Ishikawa (cell line): ENCODE measurements around the gene CACNA2D3.

Experiments
- CEBPB ChIP-seq: IDR thresholded peaks from 2 replicates; pipeline ENCODE4 v1.6.1; 2012
- CREB1 ChIP-seq: IDR thresholded peaks from 2 replicates; pipeline ENCODE4 v1.6.1; 2012; ENCODE audit warnings: low read depth
- EGR1 ChIP-seq: IDR thresholded peaks from 2 replicates; pipeline ENCODE4 v1.6.1; 2012
- EP300 ChIP-seq: IDR thresholded peaks from 2 replicates; pipeline ENCODE4 v1.6.1; 2012; ENCODE audit warnings: borderline replicate concordance
- FOXM1 ChIP-seq: IDR thresholded peaks from 2 replicates; pipeline ENCODE4 v1.6.1; 2012; ENCODE audit warnings: low read depth, borderline replicate concordance
- MAX ChIP-seq: IDR thresholded peaks from 2 replicates; pipeline ENCODE4 v1.6.1; 2012
- NFIC ChIP-seq: IDR thresholded peaks from 2 replicates; pipeline ENCODE4 v1.6.1; 2012
- RAD21 ChIP-seq: IDR thresholded peaks from 2 replicates; pipeline ENCODE4 v1.6.1; 2012; ENCODE audit warnings: low read depth
- REST ChIP-seq: IDR thresholded peaks from 2 replicates; pipeline ENCODE4 v1.6.1; 2012; ENCODE audit warnings: low read depth, mild to moderate bottlenecking
- TAF1 ChIP-seq: IDR thresholded peaks from 2 replicates; pipeline ENCODE4 v1.6.1; 2012; ENCODE audit warnings: low read depth, mild to moderate bottlenecking
- TCF12 ChIP-seq: IDR thresholded peaks from 2 replicates; pipeline ENCODE4 v1.6.1; 2012; ENCODE audit warnings: low read depth
- TEAD4 ChIP-seq: IDR thresholded peaks from 2 replicates; pipeline ENCODE4 v1.6.1; 2012
- USF1 ChIP-seq: IDR thresholded peaks from 2 replicates; pipeline ENCODE4 v1.6.1; 2012
- YY1 ChIP-seq: IDR thresholded peaks from 2 replicates; pipeline ENCODE4 v1.6.1; 2012; ENCODE audit warnings: low read depth
- ZBTB7A ChIP-seq: IDR thresholded peaks from 2 replicates; pipeline ENCODE4 v1.6.1; 2012; ENCODE audit warnings: low read depth

The CACNA2D3 gene

GRCh38 chr3:54176106-54176505, 53.8 kb downstream of the CACNA2D3 start:
- TF ChIP-seq REST (no peak), YY1 (no peak), TAF1 (no peak), ZBTB7A (no peak), TCF12 (no peak), EGR1 (no peak), CEBPB (no peak), FOXM1 (no peak), TEAD4 (no peak), CREB1 (no peak), NFIC (no peak), RAD21 (no peak), MAX (no peak), USF1 (no peak), EP300 (no peak)

- no peak for TF ChIP-seq TEAD4
- TF ChIP-seq RAD21, result no peak
Measured at GRCh38 chr3:54177816-54178215, 55.5 kb downstream of the CACNA2D3 start.

GRCh38 chr3:54178376-54178775, 56.0 kb downstream of the CACNA2D3 start:
- TF ChIP-seq NFIC (no peak), MAX (no peak), REST (no peak), EGR1 (no peak), CREB1 (no peak), TCF12 (no peak), EP300 (no peak)

- TF ChIP-seq MAX (no peak), RAD21 (no peak), TEAD4 (no peak), ZBTB7A (no peak), NFIC (no peak), EGR1 (no peak), FOXM1 (no peak), EP300 (no peak), REST (no peak), TAF1 (no peak), CREB1 (no peak), CEBPB (no peak), TCF12 (no peak), USF1 (no peak), YY1 (no peak)
Measured at GRCh38 chr3:54180921-54181320, 58.6 kb downstream of the CACNA2D3 start.

- no peak for TF ChIP-seq CEBPB
- TF ChIP-seq USF1, result no peak
- no peak for TF ChIP-seq MAX
- no peak for TF ChIP-seq EGR1
- no peak for TF ChIP-seq EP300
- no peak for TF ChIP-seq TCF12
- no peak for TF ChIP-seq CREB1
- no peak for TF ChIP-seq RAD21
- TF ChIP-seq TAF1, result no peak
- no peak for TF ChIP-seq ZBTB7A
- TF ChIP-seq FOXM1, result no peak
- TF ChIP-seq TEAD4, result no peak
- TF ChIP-seq YY1, result no peak
- TF ChIP-seq REST, result no peak
- TF ChIP-seq NFIC, result no peak
Measured at GRCh38 chr3:54182242-54182641, 59.9 kb downstream of the CACNA2D3 start.
